WI38 (cell line): ENCODE measurements around the gene CLSTN3.

Experiments
- H3K4me3 ChIP-seq: 2 replicates; pipeline ENCODE4 v1.5.1; 2011; ENCODE audit warnings: low read depth, mild to moderate bottlenecking, control low read depth, low read length
- CTCF ChIP-seq: IDR thresholded peaks from 2 replicates; pipeline ENCODE4 v1.5.1; 2012; ENCODE audit warnings: low read depth, mild to moderate bottlenecking, control low read depth, low read length

Gene CLSTN3

DNA sequence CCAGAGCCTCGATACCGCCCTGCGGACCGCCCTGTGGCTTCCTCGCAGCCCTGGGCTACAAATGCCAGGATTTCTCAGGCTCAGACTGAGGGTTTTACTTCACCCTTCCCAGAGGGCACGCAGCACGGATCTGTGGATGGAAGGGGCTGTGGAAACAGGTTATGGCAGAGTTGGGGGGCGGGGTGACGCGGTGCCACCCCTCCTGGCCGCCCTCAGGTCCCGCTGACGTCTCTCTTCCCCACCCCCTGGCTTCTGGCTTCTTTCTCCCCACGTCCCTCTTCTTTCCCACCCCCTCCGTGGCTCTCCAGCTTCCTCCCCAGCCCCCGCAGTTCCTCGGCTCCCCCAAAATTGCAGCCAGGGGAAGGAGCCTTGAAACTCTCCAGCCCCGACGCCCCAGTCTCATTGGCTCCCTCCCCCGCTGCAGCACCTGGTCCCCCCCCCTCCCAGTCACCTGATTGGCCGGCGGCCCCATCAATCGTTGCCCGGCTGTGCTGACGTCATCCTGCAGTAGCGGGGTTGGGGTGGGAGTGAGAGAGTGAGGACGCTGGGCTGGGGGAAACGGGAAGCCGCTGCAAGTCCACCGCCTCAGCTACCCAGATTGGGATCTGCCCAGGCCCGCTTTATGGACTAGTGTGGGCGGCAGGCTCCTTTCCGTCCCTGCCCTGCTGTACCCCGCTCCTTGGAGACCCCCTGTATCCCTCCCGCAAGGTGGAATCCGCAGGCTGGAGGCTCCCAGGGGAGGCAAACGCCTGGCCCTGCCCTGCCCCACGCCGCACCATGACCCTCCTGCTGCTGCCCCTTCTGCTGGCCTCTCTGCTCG, at the start of gene CLSTN3:
Gene CLSTN3 (plus strand): TSS at position 500 of the 820 bp plus-strand sequence. CDS start 278 bp downstream, at position 778.
- no peak for TF ChIP-seq CTCF
- H3K4me3 ChIP-seq = peak within 1 kb of the TSS; percentile 65

- H3K4me3 ChIP-seq = no peak overlapping the region
Measured at GRCh38 chr12:7081037-7081436, 49.1 kb upstream of the CLSTN3 start.

DNA sequence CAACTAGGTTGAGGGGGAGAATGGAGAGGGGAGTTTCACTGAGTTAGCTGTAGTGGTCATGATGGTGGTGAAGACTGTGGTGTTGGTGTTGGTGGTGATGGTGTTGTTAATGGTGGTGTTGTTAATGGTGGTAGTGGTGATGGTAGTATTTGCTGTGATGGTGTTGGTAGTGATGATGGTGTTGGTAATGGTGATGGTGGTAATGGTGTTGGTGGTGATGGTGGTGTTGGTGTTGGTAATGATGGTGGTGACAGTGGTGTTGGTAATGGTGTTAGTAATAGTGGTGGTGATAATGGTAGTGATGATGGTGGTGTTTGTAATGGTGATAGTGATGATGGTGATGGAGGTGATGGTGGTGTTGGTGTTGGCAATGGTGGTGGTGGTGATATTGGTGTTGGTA, 47.0 kb upstream of the CLSTN3 start:
- no peak for TF ChIP-seq CTCF
- H3K4me3 ChIP-seq = no peak overlapping the region

More at GRCh38 chr12:7081037-7081436, 49.1 kb upstream of the CLSTN3 start:
- TF ChIP-seq CTCF = no peak

GRCh38 chr12:7089196-7089871, 40.8 kb upstream of the CLSTN3 start:
- no peak overlapping the region for H3K4me3 ChIP-seq

GRCh38 chr12:7090222-7090998, 39.8 kb upstream of the CLSTN3 start:
- peak overlapping the region; percentile 75 for H3K4me3 ChIP-seq
- no peak for TF ChIP-seq CTCF

More at GRCh38 chr12:7089196-7089871, 40.8 kb upstream of the CLSTN3 start:
- TF ChIP-seq CTCF = no peak

GRCh38 chr12:7091171-7091570, 39.0 kb upstream of the CLSTN3 start:
- H3K4me3 ChIP-seq = peak overlapping the region; percentile 75
- TF ChIP-seq CTCF = no peak
